SU-DHL-6 (cell line): ENCODE data around the gene PARD6A.

Experiments used
- EZH2phosphoT487 ChIP-seq: fragments of 200-600 bp; sonication (generic), shearing (Covaris generic); conservative IDR thresholded peaks from 2 replicates; pipeline ENCODE4 v1.6.1; 2018; ENCODE audit warnings: mild to moderate bottlenecking, antibody characterized with exemption, low read length, moderate library complexity, mixed read lengths
- TF ChIP-seq, protein P1 (sequence below): fragments of 200-600 bp; sonication (generic); IDR thresholded peaks from one replicate; pipeline ENCODE4 v1.5.1; 2017; ENCODE audit warnings: antibody characterized with exemption, mild to moderate bottlenecking, low read length, moderate library complexity; ENCODE audit not compliant: insufficient read depth, poor library complexity, severe bottlenecking

- TF ChIP-seq, protein P1, sequence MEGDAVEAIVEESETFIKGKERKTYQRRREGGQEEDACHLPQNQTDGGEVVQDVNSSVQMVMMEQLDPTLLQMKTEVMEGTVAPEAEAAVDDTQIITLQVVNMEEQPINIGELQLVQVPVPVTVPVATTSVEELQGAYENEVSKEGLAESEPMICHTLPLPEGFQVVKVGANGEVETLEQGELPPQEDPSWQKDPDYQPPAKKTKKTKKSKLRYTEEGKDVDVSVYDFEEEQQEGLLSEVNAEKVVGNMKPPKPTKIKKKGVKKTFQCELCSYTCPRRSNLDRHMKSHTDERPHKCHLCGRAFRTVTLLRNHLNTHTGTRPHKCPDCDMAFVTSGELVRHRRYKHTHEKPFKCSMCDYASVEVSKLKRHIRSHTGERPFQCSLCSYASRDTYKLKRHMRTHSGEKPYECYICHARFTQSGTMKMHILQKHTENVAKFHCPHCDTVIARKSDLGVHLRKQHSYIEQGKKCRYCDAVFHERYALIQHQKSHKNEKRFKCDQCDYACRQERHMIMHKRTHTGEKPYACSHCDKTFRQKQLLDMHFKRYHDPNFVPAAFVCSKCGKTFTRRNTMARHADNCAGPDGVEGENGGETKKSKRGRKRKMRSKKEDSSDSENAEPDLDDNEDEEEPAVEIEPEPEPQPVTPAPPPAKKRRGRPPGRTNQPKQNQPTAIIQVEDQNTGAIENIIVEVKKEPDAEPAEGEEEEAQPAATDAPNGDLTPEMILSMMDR, result no peak
- TF ChIP-seq EZH2phosphoT487, result no peak
These were observed 19.5 kb downstream of the PARD6A start for GRCh38 chr16:67679935-67680897.
